Measurements from ENCODE around the gene SPTBN4.

Gene SPTBN4

GRCh38 chr19:40523322-40524047, 56.7 kb downstream of the SPTBN4 start:
- H2BK15ac ChIP-seq (ENCODE audit: low read length), result no peak overlapping the region
- peak overlapping the region; percentile 38 for H3K9ac ChIP-seq (ENCODE audit: low read depth, low read length, poor library complexity)

GRCh38 chr19:40524133-40524549, 57.3 kb downstream of the SPTBN4 start:
- no peak overlapping the region for H3K4ac ChIP-seq (ENCODE audit: low read length)
- H3K14ac ChIP-seq (ENCODE audit: low read length), result no peak overlapping the region
- H2BK15ac ChIP-seq (ENCODE audit: low read length), result no peak overlapping the region
- H2AFZ ChIP-seq (ENCODE audit: low read length), result no peak overlapping the region
- no peak overlapping the region for H2BK5ac ChIP-seq (ENCODE audit: low read length)
- no peaks in the 10 kb centered on the region for H3K36me3 ChIP-seq (replicated peaks in 1 of 2; ENCODE audit: control insufficient read depth in 2 of 2, insufficient read depth in 2 of 2, low read length in 2 of 2)
- H3K18ac ChIP-seq (ENCODE audit: low read length), result no peak overlapping the region
- no CpG with 5 or more reads among the region's 5 CpGs for WGBS, 2 donors (ENCODE audit: extremely low coverage in 2 of 2, insufficient read length in 2 of 2, insufficient replicate concordance in 1 of 2)
- H3K23ac ChIP-seq (ENCODE audit: low read depth, low read length, poor library complexity), result no peak overlapping the region
- peaks cover 7 to 23% (median 20%) of the 10 kb centered on the region in 3 experiments for H3K27me3 ChIP-seq (ENCODE audit: control insufficient read depth in 3 of 3, insufficient read depth in 3 of 3, low read depth in 1 of 3, low read length in 3 of 3)
- peaks cover 0 to 4% of the 10 kb centered on the region in 2 donors for H3K4me1 ChIP-seq (ENCODE audit: control insufficient read depth in 2 of 2, insufficient read depth in 1 of 2, low read depth in 1 of 2, low read length in 2 of 2)
- no peak for DNase-seq (ENCODE audit: low spot score)
- H3K4me2 ChIP-seq (ENCODE audit: insufficient read depth, low read length, poor library complexity, severe bottlenecking), result no peak overlapping the region
- H4K8ac ChIP-seq (ENCODE audit: low read depth, low read length), result no peak overlapping the region
- H4K91ac ChIP-seq (ENCODE audit: low read depth, low read length, poor library complexity), result no peak overlapping the region
- H2BK120ac ChIP-seq (ENCODE audit: low read depth, low read length), result no peak overlapping the region
- no peak overlapping the region for H2BK12ac ChIP-seq (ENCODE audit: low read length)
- H3K9me3 ChIP-seq (replicated peaks in 1 of 2; ENCODE audit: control insufficient read depth in 2 of 2, insufficient read depth in 1 of 2, low read depth in 1 of 2, low read length in 2 of 2), result peaks cover 0 to 5% of the 10 kb centered on the region in 2 donors
- no peak overlapping the region for H2AK5ac ChIP-seq (ENCODE audit: low read depth, low read length)
- H3K27ac ChIP-seq (replicated peaks; ENCODE audit: low read length), result no peak overlapping the region
- no peak overlapping the region for H3K4me3 ChIP-seq (ENCODE audit: low read length in 2 of 2)
- H3K79me1 ChIP-seq (ENCODE audit: low read depth, low read length), result no peaks in the 10 kb centered on the region
- no peak overlapping the region for H3K9ac ChIP-seq (ENCODE audit: low read depth, low read length, poor library complexity)

More at GRCh38 chr19:40523322-40524047, 56.7 kb downstream of the SPTBN4 start:
- Histone ChIP-seq H3K18ac (ENCODE audit: low read length) (peak overlapping the region; percentile 96), H3K4me3 (ENCODE audit: low read length in 2 of 2) (no peak overlapping the region), H2AFZ (ENCODE audit: low read length) (peak overlapping the region; percentile 84), H3K9me3 (replicated peaks in 1 of 2; ENCODE audit: control insufficient read depth in 2 of 2, insufficient read depth in 1 of 2, low read depth in 1 of 2, low read length in 2 of 2) (peaks cover 0 to 5% of the 10 kb centered on the region in 2 donors), H2BK5ac (ENCODE audit: low read length) (no peak overlapping the region), H3K14ac (ENCODE audit: low read length) (no peak overlapping the region), H2BK120ac (ENCODE audit: low read depth, low read length) (no peak overlapping the region), H3K4ac (ENCODE audit: low read length) (no peak overlapping the region), H2AK5ac (ENCODE audit: low read depth, low read length) (no peak overlapping the region), H3K27me3 (ENCODE audit: control insufficient read depth in 3 of 3, insufficient read depth in 3 of 3, low read depth in 1 of 3, low read length in 3 of 3) (peaks cover 8 to 28% (median 27%) of the 10 kb centered on the region in 3 experiments), H3K4me1 (ENCODE audit: control insufficient read depth in 2 of 2, insufficient read depth in 1 of 2, low read depth in 1 of 2, low read length in 2 of 2) (peaks cover 0 to 2% of the 10 kb centered on the region in 2 donors), H3K23ac (ENCODE audit: low read depth, low read length, poor library complexity) (no peak overlapping the region), H4K91ac (ENCODE audit: low read depth, low read length, poor library complexity) (no peak overlapping the region), H3K36me3 (replicated peaks in 1 of 2; ENCODE audit: control insufficient read depth in 2 of 2, insufficient read depth in 2 of 2, low read length in 2 of 2) (no peaks in the 10 kb centered on the region), H3K4me2 (ENCODE audit: insufficient read depth, low read length, poor library complexity, severe bottlenecking) (no peak overlapping the region), H3K79me1 (ENCODE audit: low read depth, low read length) (no peaks in the 10 kb centered on the region), H4K8ac (ENCODE audit: low read depth, low read length) (no peak overlapping the region), H3K27ac (replicated peaks; ENCODE audit: low read length) (no peak overlapping the region), H2BK12ac (ENCODE audit: low read length) (no peak overlapping the region)
- no CpG with 5 or more reads among the region's 17 CpGs for WGBS, 2 donors (ENCODE audit: extremely low coverage in 2 of 2, insufficient read length in 2 of 2, insufficient replicate concordance in 1 of 2)
- peak; percentile 56 for DNase-seq (ENCODE audit: low spot score)

GRCh38 chr19:40524655-40525054, 57.9 kb downstream of the SPTBN4 start:
- Histone ChIP-seq H3K14ac (ENCODE audit: low read length) (no peak overlapping the region), H3K23ac (ENCODE audit: low read depth, low read length, poor library complexity) (no peak overlapping the region), H2BK12ac (ENCODE audit: low read length) (no peak overlapping the region), H4K91ac (ENCODE audit: low read depth, low read length, poor library complexity) (no peak overlapping the region), H2BK15ac (ENCODE audit: low read length) (no peak overlapping the region), H3K4me2 (ENCODE audit: insufficient read depth, low read length, poor library complexity, severe bottlenecking) (no peak overlapping the region), H3K79me1 (ENCODE audit: low read depth, low read length) (no peaks in the 10 kb centered on the region), H2AFZ (ENCODE audit: low read length) (no peak overlapping the region), H2AK5ac (ENCODE audit: low read depth, low read length) (no peak overlapping the region), H2BK5ac (ENCODE audit: low read length) (no peak overlapping the region), H3K4ac (ENCODE audit: low read length) (no peak overlapping the region), H4K8ac (ENCODE audit: low read depth, low read length) (no peak overlapping the region), H3K4me3 (ENCODE audit: low read length in 2 of 2) (no peak overlapping the region), H3K9me3 (replicated peaks in 1 of 2; ENCODE audit: control insufficient read depth in 2 of 2, insufficient read depth in 1 of 2, low read depth in 1 of 2, low read length in 2 of 2) (peaks cover 0 to 5% of the 10 kb centered on the region in 2 donors), H3K27ac (replicated peaks; ENCODE audit: low read length) (no peak overlapping the region), H3K27me3 (ENCODE audit: control insufficient read depth in 3 of 3, insufficient read depth in 3 of 3, low read depth in 1 of 3, low read length in 3 of 3) (peaks cover 5 to 18% (median 15%) of the 10 kb centered on the region in 3 experiments), H3K36me3 (replicated peaks in 1 of 2; ENCODE audit: control insufficient read depth in 2 of 2, insufficient read depth in 2 of 2, low read length in 2 of 2) (no peaks in the 10 kb centered on the region), H2BK120ac (ENCODE audit: low read depth, low read length) (no peak overlapping the region), H3K18ac (ENCODE audit: low read length) (no peak overlapping the region), H3K4me1 (ENCODE audit: control insufficient read depth in 2 of 2, insufficient read depth in 1 of 2, low read depth in 1 of 2, low read length in 2 of 2) (peaks cover 4 to 7% of the 10 kb centered on the region in 2 donors), H3K9ac (ENCODE audit: low read depth, low read length, poor library complexity) (no peak overlapping the region)
- no peak for DNase-seq (ENCODE audit: low spot score)
- no CpG with 5 or more reads among the region's 3 CpGs for WGBS, 2 donors (ENCODE audit: extremely low coverage in 2 of 2, insufficient read length in 2 of 2, insufficient replicate concordance in 1 of 2)

GRCh38 chr19:40525234-40526051, 58.6 kb downstream of the SPTBN4 start:
- H2AK5ac ChIP-seq (ENCODE audit: low read depth, low read length), result peak overlapping the region; percentile 7
- H2BK5ac ChIP-seq (ENCODE audit: low read length), result no peak overlapping the region
- no peak overlapping the region for H3K27ac ChIP-seq (replicated peaks; ENCODE audit: low read length)
- H3K4me2 ChIP-seq (ENCODE audit: insufficient read depth, low read length, poor library complexity, severe bottlenecking), result no peak overlapping the region
- H3K9me3 ChIP-seq (replicated peaks in 1 of 2; ENCODE audit: control insufficient read depth in 2 of 2, insufficient read depth in 1 of 2, low read depth in 1 of 2, low read length in 2 of 2), result peaks cover 0 to 5% of the 10 kb centered on the region in 2 donors
- WGBS, 2 donors (ENCODE audit: extremely low coverage in 2 of 2, insufficient read length in 2 of 2, insufficient replicate concordance in 1 of 2), result no CpG with 5 or more reads among the region's 12 CpGs
- no peak overlapping the region for H2BK120ac ChIP-seq (ENCODE audit: low read depth, low read length)
- no peak overlapping the region for H4K91ac ChIP-seq (ENCODE audit: low read depth, low read length, poor library complexity)
- DNase-seq (ENCODE audit: low spot score), result no peak
- H2BK15ac ChIP-seq (ENCODE audit: low read length), result peak overlapping the region; percentile 60
- no peak overlapping the region for H3K4ac ChIP-seq (ENCODE audit: low read length)
- H3K4me3 ChIP-seq (ENCODE audit: low read length in 2 of 2), result no peak overlapping the region
- H3K23ac ChIP-seq (ENCODE audit: low read depth, low read length, poor library complexity), result no peak overlapping the region
- H3K14ac ChIP-seq (ENCODE audit: low read length), result no peak overlapping the region
- peaks cover 9 to 12% of the 10 kb centered on the region in 2 donors for H3K4me1 ChIP-seq (ENCODE audit: control insufficient read depth in 2 of 2, insufficient read depth in 1 of 2, low read depth in 1 of 2, low read length in 2 of 2)
- peaks cover 0 to 10% (median 7%) of the 10 kb centered on the region in 3 experiments for H3K27me3 ChIP-seq (ENCODE audit: control insufficient read depth in 3 of 3, insufficient read depth in 3 of 3, low read depth in 1 of 3, low read length in 3 of 3)
- no peak overlapping the region for H2BK12ac ChIP-seq (ENCODE audit: low read length)
- no peak overlapping the region for H4K8ac ChIP-seq (ENCODE audit: low read depth, low read length)
- no peak overlapping the region for H3K9ac ChIP-seq (ENCODE audit: low read depth, low read length, poor library complexity)
- no peak overlapping the region for H3K18ac ChIP-seq (ENCODE audit: low read length)
- H3K79me1 ChIP-seq (ENCODE audit: low read depth, low read length), result no peaks in the 10 kb centered on the region
- peak overlapping the region; percentile 71 for H2AFZ ChIP-seq (ENCODE audit: low read length)
- H3K36me3 ChIP-seq (replicated peaks in 1 of 2; ENCODE audit: control insufficient read depth in 2 of 2, insufficient read depth in 2 of 2, low read length in 2 of 2), result no peaks in the 10 kb centered on the region

Measured in neuronal stem cell (in vitro differentiated cells).